Erythroblast (primary cell): ENCODE results near the gene BEAN1.

Experiments
- DNase-seq, 2 experiments: peaks; one replicate each; lab custom pipeline; 2025; lab: John Stamatoyannopoulos, UW
- GATA1 ChIP-seq: IDR thresholded peaks from 2 replicates; pipeline ENCODE4 v1.6.1; 2011; ENCODE audit warnings: low read depth, mild to moderate bottlenecking, control low read depth, low read length, moderate library complexity
- POLR2A ChIP-seq: IDR thresholded peaks from 2 replicates; pipeline ENCODE4 v1.6.1; 2011; ENCODE audit warnings: mild to moderate bottlenecking, low read length

The BEAN1 gene

DNA sequence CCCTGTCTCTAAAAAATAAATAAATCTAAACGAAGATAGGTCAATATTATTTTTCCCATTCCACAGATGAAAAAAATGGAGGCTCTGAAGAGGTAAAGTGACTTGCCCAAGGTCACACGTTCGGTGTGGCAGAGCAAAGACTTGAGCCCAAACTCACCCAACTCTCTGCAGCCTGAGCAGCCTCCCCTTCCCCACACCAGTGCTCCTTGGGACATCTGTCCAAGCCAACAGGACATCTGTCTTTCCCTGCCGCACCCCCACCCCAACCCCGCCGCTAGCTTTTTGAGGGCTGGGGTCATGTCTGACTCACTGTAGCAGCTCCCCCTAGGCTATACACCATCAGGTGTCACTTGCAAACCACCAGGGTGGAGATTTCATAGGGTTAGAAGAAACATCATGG is 5.2 kb upstream of the BEAN1 start:
- TF ChIP-seq GATA1 (no peak), POLR2A (no peak)
- DNase-seq: no peak

DNA sequence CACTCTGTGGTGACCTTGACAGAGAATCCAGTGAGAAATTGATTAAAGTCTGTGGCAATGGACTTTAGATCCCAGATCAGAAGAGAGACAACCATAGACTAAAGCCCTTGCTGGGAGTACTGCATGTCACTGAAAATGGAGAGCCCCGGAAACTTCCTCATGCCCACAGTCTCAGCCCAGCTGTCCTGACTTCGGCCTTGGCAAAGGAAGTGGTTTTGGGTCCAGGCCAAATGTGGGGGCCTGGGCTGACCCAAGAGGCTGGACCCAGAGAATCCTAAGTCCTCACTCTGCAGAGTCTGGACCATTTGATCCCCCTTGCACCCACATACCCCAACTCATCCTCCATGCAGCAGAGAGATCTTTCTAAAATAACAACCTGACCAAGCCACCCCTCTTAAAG is 4.7 kb upstream of the BEAN1 start:
- TF ChIP-seq GATA1 (no peak), POLR2A (no peak)

GRCh38 chr16:66423177-66423576 is 3.9 kb upstream of the BEAN1 start:
- DNase-seq: no peak
- TF ChIP-seq POLR2A: no peak
- TF ChIP-seq GATA1: no peak

More for the DNA sequence above, 4.7 kb upstream of the BEAN1 start:
- DNase-seq: no peak

DNA sequence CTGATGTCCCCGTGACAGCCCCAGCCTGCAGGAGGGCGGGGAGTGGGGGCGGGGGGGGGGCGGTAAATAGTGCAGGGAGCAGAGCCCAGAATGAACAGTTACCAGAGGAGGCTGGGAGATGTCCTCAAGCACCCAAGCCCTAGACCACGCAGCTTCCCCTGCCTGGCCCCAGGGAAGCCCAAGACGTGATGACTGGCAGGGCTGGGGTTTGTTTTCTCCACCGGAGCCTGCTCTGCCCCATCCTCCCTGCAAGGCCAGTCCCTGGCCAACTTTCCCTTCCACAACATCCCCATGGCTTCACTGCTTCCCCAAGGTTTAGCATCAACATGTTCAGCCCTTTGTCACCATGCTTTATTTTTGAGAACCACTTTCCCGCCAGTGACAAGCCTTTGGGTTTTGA is 1.4 kb upstream of the BEAN1 start:
- TF ChIP-seq GATA1 (no peak), POLR2A (no peak)
- DNase-seq: no peak

- TF ChIP-seq GATA1: no peak
- TF ChIP-seq POLR2A: no peak
Measured at GRCh38 chr16:66426112-66427035, 721 bp upstream of the BEAN1 start.

DNA sequence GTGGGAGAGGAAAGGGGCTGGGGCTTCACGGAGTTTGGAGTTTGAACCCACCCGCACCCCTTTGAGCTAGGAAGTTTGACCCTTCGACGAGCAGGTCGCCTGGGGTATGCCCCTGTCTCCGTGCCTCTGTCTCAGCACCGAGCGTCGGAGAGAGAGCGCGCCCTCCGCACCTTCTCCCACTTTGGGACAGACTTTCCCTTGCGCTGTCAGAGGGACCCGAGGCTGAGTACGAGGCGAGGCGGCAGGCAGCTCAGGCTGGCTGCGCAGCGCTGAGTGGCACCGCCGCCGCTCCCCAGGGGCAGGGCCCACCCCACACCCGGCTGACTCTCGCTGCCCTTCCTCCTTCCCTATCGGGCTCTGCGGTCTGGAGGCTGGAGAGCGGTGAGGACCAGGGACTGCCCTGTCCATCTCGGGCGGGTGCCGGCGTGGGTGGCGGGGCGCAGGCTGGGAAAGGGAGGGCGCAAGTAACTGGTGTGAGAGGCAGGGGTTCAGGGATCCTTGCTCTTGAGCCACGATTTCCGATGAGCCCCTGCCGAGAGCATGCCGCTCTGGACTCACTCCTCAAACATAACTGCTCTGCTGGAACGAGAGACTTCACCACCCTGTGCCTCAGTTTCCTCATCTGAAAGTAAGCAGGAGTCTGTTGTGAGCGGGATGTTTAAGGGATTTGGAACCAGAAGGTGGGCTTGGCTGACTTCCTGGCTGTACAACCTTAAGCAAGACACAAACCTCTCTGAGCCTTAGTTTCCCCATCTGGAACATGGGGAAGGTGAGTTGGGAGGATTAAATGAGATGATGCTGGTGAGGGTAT is 981 bp downstream of the BEAN1 start:
- DNase-seq: no peak
- TF ChIP-seq GATA1: no peak
- no peak for TF ChIP-seq POLR2A

More at GRCh38 chr16:66426112-66427035, 721 bp upstream of the BEAN1 start:
- no peak for DNase-seq

GRCh38 chr16:66428682-66429251 is 1.7 kb downstream of the BEAN1 start:
- no peak for TF ChIP-seq POLR2A
- TF ChIP-seq GATA1: no peak
- DNase-seq: no peak

DNA sequence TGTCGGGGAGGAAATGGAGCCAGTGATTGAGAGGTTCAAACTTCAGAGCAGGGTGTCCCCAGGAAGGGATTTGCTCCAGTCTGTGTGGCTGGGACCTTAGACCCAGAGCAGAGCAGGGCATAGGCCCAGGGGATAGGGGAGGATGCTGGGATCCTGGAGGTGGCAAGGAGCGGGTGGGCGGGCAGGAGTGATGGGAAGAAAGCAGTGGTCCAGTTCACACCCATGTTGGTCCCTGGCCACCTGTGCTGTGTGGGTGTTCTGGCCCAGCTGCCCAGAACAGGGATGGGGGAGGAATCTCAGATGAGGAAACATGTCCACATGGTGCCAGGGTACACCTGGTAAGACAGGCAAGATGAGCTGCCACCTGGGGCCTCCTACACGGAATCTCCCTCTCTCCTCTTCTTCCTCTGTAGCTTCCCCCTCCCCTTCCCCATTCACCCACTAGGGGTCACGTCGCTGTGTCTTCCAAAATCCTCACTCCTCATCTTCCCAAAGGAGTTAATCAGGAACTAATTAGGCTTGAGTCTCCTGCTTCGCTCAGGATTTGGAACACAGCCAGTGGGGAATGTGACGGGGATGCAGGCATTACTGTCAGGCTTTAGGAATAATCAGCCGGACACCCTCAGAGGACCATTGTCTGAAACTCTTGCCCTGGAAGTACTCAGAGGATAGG is 2.3 kb downstream of the BEAN1 start:
- no peak for DNase-seq
- no peak for TF ChIP-seq GATA1
- TF ChIP-seq POLR2A: no peak

DNA sequence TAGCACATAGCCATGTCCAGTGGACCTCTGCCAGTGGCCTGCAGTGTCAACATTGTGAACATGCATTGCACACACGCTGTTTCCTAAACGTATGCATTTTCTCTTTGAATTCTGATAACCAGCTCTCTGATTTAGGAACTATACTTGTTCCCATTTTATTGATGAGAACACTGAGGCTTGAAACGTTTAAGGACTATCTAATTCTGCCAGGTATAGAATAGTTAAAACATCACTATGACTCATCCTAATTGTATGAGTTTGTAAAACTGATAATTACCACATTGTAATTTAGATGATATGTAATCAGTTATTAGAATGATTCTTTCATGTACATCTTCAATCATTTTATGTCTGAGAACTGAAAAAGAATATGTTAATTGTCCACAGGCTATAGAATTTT is 3.1 kb downstream of the BEAN1 start:
- no peak for DNase-seq

DNA sequence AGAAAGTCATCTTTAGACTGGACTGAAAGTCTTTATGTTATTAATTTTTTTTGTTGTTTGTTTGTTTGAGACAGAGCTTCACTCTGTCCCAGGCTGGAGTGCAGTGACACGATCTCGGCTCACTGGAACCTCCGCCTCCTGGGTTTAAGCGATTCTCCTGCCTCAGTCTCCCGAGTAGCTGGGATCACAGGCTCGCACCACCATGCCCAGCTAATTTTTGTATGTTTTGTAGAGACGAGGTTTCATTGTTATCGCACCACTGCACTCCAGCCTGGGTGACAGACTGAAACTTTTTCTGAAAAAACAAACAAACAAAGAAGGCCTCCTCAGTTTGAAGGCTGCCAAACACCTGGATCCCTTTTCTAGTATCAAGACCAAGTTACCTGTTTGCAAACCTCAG is 4.7 kb downstream of the BEAN1 start:
- DNase-seq: no peak
- TF ChIP-seq POLR2A (no peak), GATA1 (no peak)

More for the DNA sequence above, 3.1 kb downstream of the BEAN1 start:
- no peak for TF ChIP-seq POLR2A
- TF ChIP-seq GATA1: no peak

- DNase-seq: no peak
- TF ChIP-seq GATA1 (no peak), POLR2A (no peak)
Measured at GRCh38 chr16:66432429-66432828, 5.3 kb downstream of the BEAN1 start.

GRCh38 chr16:66434619-66435430 is 7.7 kb downstream of the BEAN1 start:
- no peak for TF ChIP-seq POLR2A
- no peak for TF ChIP-seq GATA1
- no peak for DNase-seq

GRCh38 chr16:66435896-66436295 is 8.8 kb downstream of the BEAN1 start:
- TF ChIP-seq POLR2A (no peak), GATA1 (no peak)
- DNase-seq: no peak

DNA sequence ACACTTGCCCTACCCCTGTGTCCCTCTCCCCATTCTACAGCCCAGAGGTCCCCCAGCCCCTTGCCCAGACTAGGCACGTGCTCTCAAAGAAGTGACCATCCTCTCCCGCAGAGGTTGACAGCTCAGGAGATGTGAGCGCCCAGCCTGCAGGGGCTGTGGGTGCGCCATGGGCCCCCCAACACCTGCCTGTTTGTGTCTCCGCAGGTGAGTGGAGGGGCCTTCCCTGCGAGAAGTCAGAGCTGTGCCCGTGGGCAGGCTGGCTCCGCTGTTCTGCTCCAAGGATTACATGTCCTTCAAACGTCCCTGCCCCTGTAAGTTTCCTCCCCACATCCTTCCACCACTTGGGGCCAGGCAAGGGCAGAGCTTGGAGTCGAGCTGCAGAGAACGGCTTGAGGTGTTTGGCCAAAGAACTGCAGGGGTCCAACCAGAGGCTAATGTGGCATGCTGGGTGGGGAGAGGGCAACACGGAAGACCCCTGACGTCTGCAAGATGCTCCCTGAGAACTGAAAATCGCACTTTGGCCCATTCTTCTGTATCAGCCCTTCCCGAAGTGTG is 10.4 kb downstream of the BEAN1 start:
- no peak for DNase-seq
- TF ChIP-seq POLR2A: no peak
- TF ChIP-seq GATA1: no peak
